Glutamatergic neuron (in vitro differentiated cells): ENCODE measurements around the gene C1RL. TPM values are rescaled to one million over a fixed set of nuclear protein-coding genes. Genes with fewer than 3 reads are reported as not detected.

Experiments
- DNase-seq: peaks from one replicate; pipeline ENCODE4 v3.0.0; 2022
- H3K27ac Mint-ChIP-seq: one replicate; pipeline ENCODE4 v1.8.0; 2020; ENCODE audit warnings: mild to moderate bottlenecking, mixed read lengths, inconsistent platforms; ENCODE audit not compliant: unreplicated experiment
- H3K27me3 Mint-ChIP-seq: one replicate; pipeline ENCODE4 v1.8.0; 2020; ENCODE audit warnings: mild to moderate bottlenecking, moderate library complexity, mixed read lengths, inconsistent platforms; ENCODE audit not compliant: unreplicated experiment
- H3K36me3 Mint-ChIP-seq: one replicate; pipeline ENCODE4 v1.8.0; 2020; ENCODE audit warnings: mild to moderate bottlenecking, mixed read lengths, inconsistent platforms; ENCODE audit not compliant: unreplicated experiment
- H3K4me1 Mint-ChIP-seq: one replicate; pipeline ENCODE4 v1.8.0; 2020; ENCODE audit warnings: mild to moderate bottlenecking, low read depth, mixed read lengths, inconsistent platforms; ENCODE audit not compliant: unreplicated experiment
- H3K4me3 Mint-ChIP-seq: one replicate; pipeline ENCODE4 v1.8.0; 2020; ENCODE audit warnings: mild to moderate bottlenecking, mixed read lengths, inconsistent platforms; ENCODE audit not compliant: unreplicated experiment
- H3K9me3 Mint-ChIP-seq: one replicate; pipeline ENCODE4 v1.8.0; 2020; ENCODE audit warnings: mild to moderate bottlenecking, moderate library complexity, mixed read lengths, inconsistent platforms; ENCODE audit not compliant: unreplicated experiment
- total RNA-seq: library from RNA; stranded (reverse); fragmentation: NEBNext Ultra II Directional; extraction: Animal tissue kit (Norgen Biotek cat#: 25700); gene quantifications from one replicate; pipeline ENCODE4 v1.2.1, GENCODE V29; 2021; ENCODE audit not compliant: unreplicated experiment
- TF ChIP-seq, protein P1 (sequence below): fragments of 200-600 bp; sonication (generic); IDR thresholded peaks from one replicate; pipeline ENCODE4 v1.5.0; 2021; ENCODE audit not compliant: partially characterized antibody, unreplicated experiment

C1RL gene
- total RNA-seq, 1 donor from 2014 or later = 12.8 TPM

DNA sequence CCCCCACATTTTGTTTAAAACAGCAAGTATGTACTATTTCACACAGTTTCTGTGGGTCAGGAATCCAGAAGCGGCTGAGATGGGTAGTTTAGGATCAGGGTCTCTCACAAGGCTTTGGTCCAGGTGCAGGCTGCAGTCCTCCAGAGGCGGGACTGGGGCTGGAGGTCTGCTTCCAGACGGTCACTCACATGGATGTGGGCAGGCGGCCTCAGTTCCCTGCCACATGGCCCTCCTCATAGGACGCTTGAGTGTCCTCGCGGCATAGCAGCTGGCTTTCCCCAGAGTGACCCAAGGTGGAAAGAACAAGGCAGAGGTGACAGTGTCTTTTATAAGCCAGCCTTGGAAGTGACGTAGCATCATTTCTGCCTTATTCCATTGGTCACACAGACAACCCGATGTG lies 7.9 kb upstream of the C1RL start:
- Mint-ChIP-seq H3K4me3 (no peak overlapping the region), H3K9me3 (no peaks in the 10 kb centered on the region), H3K27ac (no peak overlapping the region), H3K27me3 (peaks cover 2% of the 10 kb centered on the region), H3K4me1 (no peaks in the 10 kb centered on the region), H3K36me3 (no peaks in the 10 kb centered on the region)
- no peak for DNase-seq
- TF ChIP-seq, protein P1, sequence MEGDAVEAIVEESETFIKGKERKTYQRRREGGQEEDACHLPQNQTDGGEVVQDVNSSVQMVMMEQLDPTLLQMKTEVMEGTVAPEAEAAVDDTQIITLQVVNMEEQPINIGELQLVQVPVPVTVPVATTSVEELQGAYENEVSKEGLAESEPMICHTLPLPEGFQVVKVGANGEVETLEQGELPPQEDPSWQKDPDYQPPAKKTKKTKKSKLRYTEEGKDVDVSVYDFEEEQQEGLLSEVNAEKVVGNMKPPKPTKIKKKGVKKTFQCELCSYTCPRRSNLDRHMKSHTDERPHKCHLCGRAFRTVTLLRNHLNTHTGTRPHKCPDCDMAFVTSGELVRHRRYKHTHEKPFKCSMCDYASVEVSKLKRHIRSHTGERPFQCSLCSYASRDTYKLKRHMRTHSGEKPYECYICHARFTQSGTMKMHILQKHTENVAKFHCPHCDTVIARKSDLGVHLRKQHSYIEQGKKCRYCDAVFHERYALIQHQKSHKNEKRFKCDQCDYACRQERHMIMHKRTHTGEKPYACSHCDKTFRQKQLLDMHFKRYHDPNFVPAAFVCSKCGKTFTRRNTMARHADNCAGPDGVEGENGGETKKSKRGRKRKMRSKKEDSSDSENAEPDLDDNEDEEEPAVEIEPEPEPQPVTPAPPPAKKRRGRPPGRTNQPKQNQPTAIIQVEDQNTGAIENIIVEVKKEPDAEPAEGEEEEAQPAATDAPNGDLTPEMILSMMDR = no peak

DNA sequence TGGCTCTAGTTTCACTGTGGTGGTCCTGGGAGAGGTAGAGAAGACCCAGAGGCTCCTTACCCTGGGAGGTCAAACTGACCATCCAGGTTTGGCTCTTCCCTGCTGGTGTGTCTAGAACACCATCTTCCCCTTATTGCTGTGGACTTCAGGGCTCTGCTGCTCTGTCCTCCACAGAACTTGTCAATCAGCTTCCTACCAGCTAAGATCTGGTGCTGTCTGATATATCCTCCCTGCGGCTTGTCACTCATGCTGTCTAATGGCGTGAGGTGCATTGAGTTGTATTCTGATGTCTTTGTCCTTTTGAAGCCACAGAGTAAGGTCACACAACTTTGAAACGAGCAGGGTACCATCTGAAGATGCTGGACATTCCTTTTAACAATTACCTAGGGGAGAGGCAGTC lies 7.2 kb upstream of the C1RL start:
- no peaks in the 10 kb centered on the region for H3K36me3 Mint-ChIP-seq
- H3K4me3 Mint-ChIP-seq = no peak overlapping the region
- no peak for DNase-seq
- TF ChIP-seq, protein P1 = no peak
- no peaks in the 10 kb centered on the region for H3K9me3 Mint-ChIP-seq
- H3K27me3 Mint-ChIP-seq = peaks cover 2% of the 10 kb centered on the region
- no peaks in the 10 kb centered on the region for H3K4me1 Mint-ChIP-seq
- peak overlapping the region; percentile 12 for H3K27ac Mint-ChIP-seq

DNA sequence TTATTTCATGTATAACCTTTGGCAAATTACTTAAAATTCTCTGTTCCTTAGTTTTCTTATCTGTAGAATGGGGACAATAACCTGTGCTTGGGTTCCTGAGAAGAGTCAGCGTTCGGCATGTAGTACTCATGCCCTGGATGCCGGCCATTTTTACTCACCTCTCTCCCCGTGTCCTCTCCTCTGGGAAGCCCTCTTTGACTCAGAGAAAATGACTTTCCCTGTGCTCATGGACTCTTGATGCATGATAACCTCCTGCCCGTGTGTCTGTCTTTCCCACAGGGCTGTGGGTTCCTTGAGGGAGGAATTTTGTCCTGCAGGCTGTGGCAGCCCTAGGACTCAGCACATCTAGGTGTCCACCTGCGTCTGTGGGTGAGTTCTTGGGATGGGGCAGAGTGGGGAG lies 5.8 kb upstream of the C1RL start:
- H3K36me3 Mint-ChIP-seq = no peaks in the 10 kb centered on the region
- no peaks in the 10 kb centered on the region for H3K9me3 Mint-ChIP-seq

DNA sequence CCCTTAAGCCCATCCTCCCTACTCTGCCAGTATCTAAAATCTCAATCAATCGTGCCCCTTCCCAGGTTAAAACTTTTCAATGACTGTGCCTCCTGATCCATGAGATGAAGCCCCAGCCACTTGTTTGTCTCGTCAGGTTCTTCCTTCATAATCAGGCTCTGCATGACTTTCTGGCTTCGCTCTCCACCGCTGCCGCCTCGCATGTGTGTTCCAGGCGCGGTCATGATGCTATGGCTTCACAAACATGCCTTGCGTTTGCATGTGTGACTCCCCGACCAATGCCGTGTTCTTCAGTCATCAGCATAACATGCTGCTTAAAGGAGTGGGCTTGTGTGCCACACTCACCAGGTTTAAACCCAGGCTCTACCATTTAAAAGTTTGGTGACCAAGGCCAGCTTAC lies 5.0 kb upstream of the C1RL start:
- no peak for DNase-seq
- Mint-ChIP-seq H3K27ac (no peak overlapping the region), H3K36me3 (no peaks in the 10 kb centered on the region), H3K4me1 (no peaks in the 10 kb centered on the region), H3K9me3 (peaks cover 5% of the 10 kb centered on the region), H3K27me3 (peaks cover 4% of the 10 kb centered on the region), H3K4me3 (no peak overlapping the region)
- TF ChIP-seq, protein P1 = no peak

More for the DNA sequence above, 5.8 kb upstream of the C1RL start:
- peaks cover 2% of the 10 kb centered on the region for H3K27me3 Mint-ChIP-seq
- DNase-seq = no peak
- H3K4me1 Mint-ChIP-seq = no peaks in the 10 kb centered on the region
- TF ChIP-seq, protein P1 = no peak
- no peak overlapping the region for H3K27ac Mint-ChIP-seq
- H3K4me3 Mint-ChIP-seq = no peak overlapping the region

DNA sequence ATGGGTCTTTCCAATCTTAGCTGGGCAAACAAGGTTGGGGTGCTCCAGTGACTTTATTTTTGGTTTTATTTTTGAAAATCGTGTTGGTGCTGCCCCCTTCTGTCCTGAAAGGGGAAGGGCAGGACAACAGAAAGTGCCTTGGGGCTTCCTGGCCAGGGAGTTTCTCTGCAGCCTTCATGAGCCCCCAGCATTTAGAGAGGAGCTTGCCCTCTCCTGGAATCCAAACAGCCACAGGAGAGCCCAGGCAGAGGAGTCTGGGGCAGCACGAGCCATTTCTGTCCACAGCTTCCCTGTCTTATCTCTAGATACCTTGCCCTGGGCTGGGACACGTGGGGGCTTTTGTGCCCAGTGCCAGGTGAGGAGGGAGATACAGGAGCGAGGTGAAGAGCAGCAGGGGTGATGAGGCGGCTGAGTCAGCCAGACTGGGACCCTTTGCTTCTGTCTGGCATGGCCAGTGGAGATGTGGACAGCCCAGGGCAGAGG lies 4.4 kb upstream of the C1RL start:
- H3K9me3 Mint-ChIP-seq = peaks cover 7% of the 10 kb centered on the region
- H3K4me3 Mint-ChIP-seq = no peak overlapping the region
- TF ChIP-seq, protein P1 = peak; percentile 93
- H3K4me1 Mint-ChIP-seq = no peaks in the 10 kb centered on the region
- no peak for DNase-seq
- H3K36me3 Mint-ChIP-seq = no peaks in the 10 kb centered on the region
- H3K27me3 Mint-ChIP-seq = peaks cover 4% of the 10 kb centered on the region
- H3K27ac Mint-ChIP-seq = no peak overlapping the region
